HEK293 (cell line): Measurements from ENCODE around the gene FYCO1.

ENCODE experiments used
- CTCF ChIP-seq: fragments of 450-650 bp; formaldehyde crosslinking; IDR thresholded peaks from 2 replicates; pipeline ENCODE4 v1.5.1; 2016; ENCODE audit warnings: missing biosample characterization, missing genetic modification characterization
- KLF9 ChIP-seq: fragments of 450-650 bp; formaldehyde crosslinking; IDR thresholded peaks from 2 replicates; pipeline ENCODE4 v1.5.1; 2016; ENCODE audit warnings: missing biosample characterization, missing genetic modification characterization, low read depth
- OVOL3 ChIP-seq: fragments of 450-650 bp; formaldehyde crosslinking; IDR thresholded peaks from 2 replicates; pipeline ENCODE4 v1.5.1; 2016; ENCODE audit warnings: missing biosample characterization, missing genetic modification characterization
- PRDM4 ChIP-seq: fragments of 450-650 bp; formaldehyde crosslinking; IDR thresholded peaks from 2 replicates; pipeline ENCODE4 v1.5.1; 2017; ENCODE audit warnings: missing biosample characterization, missing genetic modification characterization
- REST ChIP-seq: fragments of 450-650 bp; formaldehyde crosslinking; IDR thresholded peaks from 2 replicates; pipeline ENCODE4 v1.5.1; 2016; ENCODE audit warnings: missing biosample characterization, missing genetic modification characterization
- ZBTB20 ChIP-seq: fragments of 450-650 bp; formaldehyde crosslinking; IDR thresholded peaks from 2 replicates; pipeline ENCODE4 v1.5.1; 2016; ENCODE audit warnings: missing biosample characterization, missing genetic modification characterization
- ZNF10 ChIP-seq: fragments of 450-650 bp; formaldehyde crosslinking; IDR thresholded peaks from 2 replicates; pipeline ENCODE4 v1.5.1; 2017; ENCODE audit warnings: missing biosample characterization, missing genetic modification characterization
- ZNF174 ChIP-seq: fragments of 450-650 bp; formaldehyde crosslinking; IDR thresholded peaks from 2 replicates; pipeline ENCODE4 v1.5.0; 2017; ENCODE audit warnings: missing biosample characterization, mild to moderate bottlenecking, missing genetic modification characterization
- ZNF433 ChIP-seq: fragments of 450-650 bp; formaldehyde crosslinking; IDR thresholded peaks from 2 replicates; pipeline ENCODE4 v1.5.1; 2016; ENCODE audit warnings: missing biosample characterization, missing genetic modification characterization, low read depth
- ZNF624 ChIP-seq: fragments of 450-650 bp; formaldehyde crosslinking; IDR thresholded peaks from 2 replicates; pipeline ENCODE4 v1.5.1; 2017; ENCODE audit warnings: missing biosample characterization, missing genetic modification characterization
- ZNF660 ChIP-seq: fragments of 450-650 bp; IDR thresholded peaks from 2 replicates; pipeline ENCODE4 v1.5.1; 2018; ENCODE audit warnings: missing biosample characterization, mild to moderate bottlenecking, missing genetic modification characterization
- TF ChIP-seq, protein P1 (sequence below): fragments of 450-650 bp; formaldehyde crosslinking; IDR thresholded peaks from 2 replicates; pipeline ENCODE4 v1.5.1; 2016; ENCODE audit warnings: missing biosample characterization, missing genetic modification characterization, low read depth
- TF ChIP-seq, protein P2 (sequence below): fragments of 450-650 bp; formaldehyde crosslinking; conservative IDR thresholded peaks from 2 replicates; pipeline ENCODE4 v1.5.1; 2016; ENCODE audit warnings: low read depth, missing biosample characterization, missing genetic modification characterization

GRCh38 chr3:46038916-46039315 is 43.3 kb upstream of the FYCO1 start:
- TF ChIP-seq CTCF (tag by site-specific recombination) (no peak), OVOL3 (tag by site-specific recombination) (no peak), REST (tag by site-specific recombination) (no peak), ZBTB20 (tag by site-specific recombination) (no peak), ZNF10 (tag by site-specific recombination) (no peak), KLF9 (tag by site-specific recombination) (no peak), ZNF624 (tag by site-specific recombination) (no peak), PRDM4 (tag by site-specific recombination) (no peak), ZNF174 (tag by site-specific recombination) (no peak), ZNF433 (tag by site-specific recombination) (no peak), ZNF660 (no peak)
- TF ChIP-seq, protein P1, sequence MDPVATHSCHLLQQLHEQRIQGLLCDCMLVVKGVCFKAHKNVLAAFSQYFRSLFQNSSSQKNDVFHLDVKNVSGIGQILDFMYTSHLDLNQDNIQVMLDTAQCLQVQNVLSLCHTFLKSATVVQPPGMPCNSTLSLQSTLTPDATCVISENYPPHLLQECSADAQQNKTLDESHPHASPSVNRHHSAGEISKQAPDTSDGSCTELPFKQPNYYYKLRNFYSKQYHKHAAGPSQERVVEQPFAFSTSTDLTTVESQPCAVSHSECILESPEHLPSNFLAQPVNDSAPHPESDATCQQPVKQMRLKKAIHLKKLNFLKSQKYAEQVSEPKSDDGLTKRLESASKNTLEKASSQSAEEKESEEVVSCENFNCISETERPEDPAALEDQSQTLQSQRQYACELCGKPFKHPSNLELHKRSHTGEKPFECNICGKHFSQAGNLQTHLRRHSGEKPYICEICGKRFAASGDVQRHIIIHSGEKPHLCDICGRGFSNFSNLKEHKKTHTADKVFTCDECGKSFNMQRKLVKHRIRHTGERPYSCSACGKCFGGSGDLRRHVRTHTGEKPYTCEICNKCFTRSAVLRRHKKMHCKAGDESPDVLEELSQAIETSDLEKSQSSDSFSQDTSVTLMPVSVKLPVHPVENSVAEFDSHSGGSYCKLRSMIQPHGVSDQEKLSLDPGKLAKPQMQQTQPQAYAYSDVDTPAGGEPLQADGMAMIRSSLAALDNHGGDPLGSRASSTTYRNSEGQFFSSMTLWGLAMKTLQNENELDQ (tag by site-specific recombination): no peak
- TF ChIP-seq, protein P2, sequence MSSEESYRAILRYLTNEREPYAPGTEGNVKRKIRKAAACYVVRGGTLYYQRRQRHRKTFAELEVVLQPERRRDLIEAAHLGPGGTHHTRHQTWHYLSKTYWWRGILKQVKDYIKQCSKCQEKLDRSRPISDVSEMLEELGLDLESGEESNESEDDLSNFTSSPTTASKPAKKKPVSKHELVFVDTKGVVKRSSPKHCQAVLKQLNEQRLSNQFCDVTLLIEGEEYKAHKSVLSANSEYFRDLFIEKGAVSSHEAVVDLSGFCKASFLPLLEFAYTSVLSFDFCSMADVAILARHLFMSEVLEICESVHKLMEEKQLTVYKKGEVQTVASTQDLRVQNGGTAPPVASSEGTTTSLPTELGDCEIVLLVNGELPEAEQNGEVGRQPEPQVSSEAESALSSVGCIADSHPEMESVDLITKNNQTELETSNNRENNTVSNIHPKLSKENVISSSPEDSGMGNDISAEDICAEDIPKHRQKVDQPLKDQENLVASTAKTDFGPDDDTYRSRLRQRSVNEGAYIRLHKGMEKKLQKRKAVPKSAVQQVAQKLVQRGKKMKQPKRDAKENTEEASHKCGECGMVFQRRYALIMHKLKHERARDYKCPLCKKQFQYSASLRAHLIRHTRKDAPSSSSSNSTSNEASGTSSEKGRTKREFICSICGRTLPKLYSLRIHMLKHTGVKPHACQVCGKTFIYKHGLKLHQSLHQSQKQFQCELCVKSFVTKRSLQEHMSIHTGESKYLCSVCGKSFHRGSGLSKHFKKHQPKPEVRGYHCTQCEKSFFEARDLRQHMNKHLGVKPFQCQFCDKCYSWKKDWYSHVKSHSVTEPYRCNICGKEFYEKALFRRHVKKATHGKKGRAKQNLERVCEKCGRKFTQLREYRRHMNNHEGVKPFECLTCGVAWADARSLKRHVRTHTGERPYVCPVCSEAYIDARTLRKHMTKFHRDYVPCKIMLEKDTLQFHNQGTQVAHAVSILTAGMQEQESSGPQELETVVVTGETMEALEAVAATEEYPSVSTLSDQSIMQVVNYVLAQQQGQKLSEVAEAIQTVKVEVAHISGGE (tag by site-specific recombination): no peak
